Spleen (tissue), 7 donors: ENCODE results near the gene MAP4K1.

Experiments
- POLR2AphosphoS5 ChIP-seq, 3 donors: sonication (generic); formaldehyde crosslinking; IDR thresholded peaks; one replicate each; pipeline ENCODE4 v1.5.1; 2017; ENCODE audit warnings: antibody characterized with exemption in 3 of 3
- TF ChIP-seq, protein P1 (sequence below), 11 experiments: fragments of 200-600 bp in 7 of 11; fragments of 450-650 bp in 4 of 11; sonication (generic) in 4 of 11; IDR thresholded peaks in 8 of 11; conservative IDR thresholded peaks in 3 of 11; 1 replicate in 7 of 11; 2 replicates in 4 of 11; pipeline versions ENCODE4 v1.4.0 to v1.8.0; 2016 to 2021; ENCODE audit warnings: antibody characterized with exemption in 11 of 11, inconsistent platforms in 4 of 11, mild to moderate bottlenecking in 1 of 11
- donor health status: DM: no; HTN: no; CAD: no; lungs with moderate emphysema.
- donor health status: DM: no; HTN: no; CAD: no.
- donor health status: DM: no; HTN: no; CAD: no.

DNA sequence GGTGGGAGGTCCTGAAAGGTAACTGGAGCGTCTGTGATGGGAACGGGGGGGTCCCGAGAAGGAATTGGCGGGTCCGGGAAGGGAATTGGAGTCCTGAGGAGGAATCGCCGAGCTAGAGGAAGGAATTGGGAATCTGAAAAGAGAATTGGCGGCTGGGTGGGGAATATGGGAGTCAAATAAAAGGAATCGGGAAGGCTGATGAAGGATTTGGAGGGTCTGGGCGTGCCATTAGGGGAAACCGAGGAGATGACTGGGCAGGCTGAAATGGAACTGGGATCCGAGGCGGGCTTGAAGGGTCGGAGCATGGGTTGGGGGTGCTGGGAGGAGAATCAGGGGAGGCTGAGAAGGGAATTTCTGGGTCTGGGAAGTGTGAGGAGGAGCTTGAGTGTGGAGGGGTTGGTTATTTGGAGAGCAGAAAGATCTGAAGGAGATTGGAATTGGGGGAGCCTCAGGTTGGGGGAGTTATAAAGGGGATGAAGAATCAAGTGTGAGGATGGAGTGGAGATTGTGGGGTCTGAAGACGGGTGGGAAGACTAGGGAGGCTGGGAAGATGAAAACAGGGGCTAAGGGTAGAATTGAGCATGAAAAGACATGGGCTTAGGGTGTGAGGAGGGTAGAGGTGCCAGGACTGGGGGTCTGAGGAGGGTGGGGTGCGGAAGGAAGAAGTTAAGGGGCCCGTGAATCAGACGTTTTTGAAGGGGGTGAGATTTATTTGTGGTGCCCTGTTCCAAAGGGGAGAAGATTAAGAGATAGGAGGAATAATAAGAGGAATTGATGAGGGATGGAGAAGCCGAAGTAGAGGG, 30.4 kb upstream of the MAP4K1 start:
- TF ChIP-seq, protein P1, sequence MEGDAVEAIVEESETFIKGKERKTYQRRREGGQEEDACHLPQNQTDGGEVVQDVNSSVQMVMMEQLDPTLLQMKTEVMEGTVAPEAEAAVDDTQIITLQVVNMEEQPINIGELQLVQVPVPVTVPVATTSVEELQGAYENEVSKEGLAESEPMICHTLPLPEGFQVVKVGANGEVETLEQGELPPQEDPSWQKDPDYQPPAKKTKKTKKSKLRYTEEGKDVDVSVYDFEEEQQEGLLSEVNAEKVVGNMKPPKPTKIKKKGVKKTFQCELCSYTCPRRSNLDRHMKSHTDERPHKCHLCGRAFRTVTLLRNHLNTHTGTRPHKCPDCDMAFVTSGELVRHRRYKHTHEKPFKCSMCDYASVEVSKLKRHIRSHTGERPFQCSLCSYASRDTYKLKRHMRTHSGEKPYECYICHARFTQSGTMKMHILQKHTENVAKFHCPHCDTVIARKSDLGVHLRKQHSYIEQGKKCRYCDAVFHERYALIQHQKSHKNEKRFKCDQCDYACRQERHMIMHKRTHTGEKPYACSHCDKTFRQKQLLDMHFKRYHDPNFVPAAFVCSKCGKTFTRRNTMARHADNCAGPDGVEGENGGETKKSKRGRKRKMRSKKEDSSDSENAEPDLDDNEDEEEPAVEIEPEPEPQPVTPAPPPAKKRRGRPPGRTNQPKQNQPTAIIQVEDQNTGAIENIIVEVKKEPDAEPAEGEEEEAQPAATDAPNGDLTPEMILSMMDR (IDR thresholded peaks at IDR 0.05 in 8 of 11, conservative IDR thresholded peaks at IDR 0.05 in 3 of 11), result no peak
- no peak for TF ChIP-seq POLR2AphosphoS5 (IDR thresholded peaks at IDR 0.05)
